ACHN (cell line): Measurements from ENCODE around the gene CTR9.

Experiments used
- DNase-seq: peaks from one replicate; pipeline ENCODE4 v3.0.0-alpha.2; 2015
- in situ Hi-C: cut with HindIII; loops from 2 replicates; pipeline ENCODE4 v1.10.0; 2017; ENCODE audit warnings: low sequenced_read_pairs, low pct_ligation_motif_present, low pct_unique_long_range_greater_than_20kb

The CTR9 gene

GRCh38 chr11:10750838-10751580 lies at the start of gene CTR9:
TSS of gene CTR9 (plus strand) at chr11:10751246. CDS start at chr11:10751413, 167 bp downstream.
- DNase-seq: peak; percentile 87
- in situ Hi-C loops: no loop called here

- in situ Hi-C loops: no loop called here
- DNase-seq: no peak
Observed at GRCh38 chr11:10701982-10702381, 49.1 kb upstream of the CTR9 start.

DNA sequence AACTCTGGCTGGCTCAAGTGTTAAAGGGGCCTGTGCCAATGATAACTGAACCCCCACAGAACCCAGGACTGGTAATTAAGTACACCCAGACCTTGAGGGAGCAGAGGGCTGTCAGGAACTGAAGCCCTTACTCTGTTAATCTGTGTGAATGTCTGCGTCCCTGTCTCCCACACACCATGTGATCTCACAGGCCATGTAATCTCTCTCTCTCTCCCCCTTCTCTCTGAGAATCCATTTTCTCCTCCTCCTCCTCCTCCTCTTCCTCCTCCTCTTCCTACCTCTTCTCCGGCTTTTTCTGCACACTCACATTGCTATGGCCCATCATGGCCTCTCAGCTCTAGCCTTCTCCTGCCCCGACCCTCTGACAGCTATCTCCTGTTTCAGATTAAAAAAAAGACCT lies 42.9 kb upstream of the CTR9 start:
- in situ Hi-C loops: no loop called here
- no peak for DNase-seq

GRCh38 chr11:10709299-10710086 lies 41.6 kb upstream of the CTR9 start:
- in situ Hi-C loops: no loop called here
- no peak for DNase-seq

DNA sequence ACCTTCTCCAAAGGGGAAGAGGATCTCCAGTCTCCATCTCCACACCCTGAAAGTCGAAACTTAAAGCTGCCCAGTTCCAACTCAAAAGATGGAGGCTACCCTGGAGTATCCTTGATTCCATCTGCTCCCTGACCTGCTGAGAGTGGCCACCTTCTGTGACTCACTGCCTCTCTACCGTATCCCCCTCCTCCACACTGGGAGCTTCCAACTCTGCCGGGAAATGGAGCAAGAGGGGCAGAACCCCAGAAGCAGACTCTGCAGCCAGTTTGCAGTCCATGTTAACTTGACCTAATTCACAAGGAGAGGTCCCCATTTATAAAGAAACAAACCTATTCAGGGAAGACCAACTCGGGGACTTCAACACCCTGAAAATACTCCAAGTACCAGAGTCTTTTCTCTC lies 35.5 kb upstream of the CTR9 start:
- DNase-seq: no peak
- in situ Hi-C loops: no loop called here

GRCh38 chr11:10716122-10716521 lies 34.9 kb upstream of the CTR9 start:
- no peak for DNase-seq
- in situ Hi-C loops: no loop called here

DNA sequence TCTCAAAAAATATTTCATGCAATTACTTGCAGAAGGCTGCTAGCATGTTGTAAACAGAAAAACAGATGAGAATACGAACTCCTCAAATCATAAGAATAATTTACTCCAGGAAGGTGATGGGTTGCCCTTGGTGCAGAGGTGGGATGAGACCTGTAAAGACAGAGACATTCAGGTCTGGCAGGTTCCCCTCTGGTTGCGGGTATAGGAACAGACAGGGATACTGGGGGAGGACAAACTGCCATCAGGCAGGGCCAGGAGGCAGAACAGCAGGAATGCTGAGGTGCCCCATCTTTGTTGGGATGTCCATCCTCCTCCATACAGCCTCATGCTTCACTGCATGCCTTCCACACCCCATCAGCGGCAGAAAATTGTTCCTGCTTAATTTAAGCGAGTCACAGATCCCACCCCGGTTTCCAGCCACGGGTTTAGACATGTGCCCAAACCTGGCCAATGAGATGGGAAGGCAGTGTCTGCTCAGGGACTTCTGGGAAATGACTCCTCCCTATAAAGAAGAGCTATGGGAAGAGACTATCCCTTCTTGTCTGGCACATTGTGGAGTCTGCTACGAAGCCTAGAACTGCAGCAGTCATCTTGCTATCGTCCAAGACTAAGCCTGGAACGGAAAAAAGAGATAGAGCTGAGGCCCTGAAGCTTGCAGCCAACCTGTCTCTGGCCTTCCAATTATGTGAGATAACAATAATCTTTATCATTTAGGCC lies 34.3 kb upstream of the CTR9 start:
- no peak for DNase-seq
- in situ Hi-C loops: no loop called here

GRCh38 chr11:10719616-10720015 lies 31.4 kb upstream of the CTR9 start:
- DNase-seq: no peak
- in situ Hi-C loops: no loop called here

DNA sequence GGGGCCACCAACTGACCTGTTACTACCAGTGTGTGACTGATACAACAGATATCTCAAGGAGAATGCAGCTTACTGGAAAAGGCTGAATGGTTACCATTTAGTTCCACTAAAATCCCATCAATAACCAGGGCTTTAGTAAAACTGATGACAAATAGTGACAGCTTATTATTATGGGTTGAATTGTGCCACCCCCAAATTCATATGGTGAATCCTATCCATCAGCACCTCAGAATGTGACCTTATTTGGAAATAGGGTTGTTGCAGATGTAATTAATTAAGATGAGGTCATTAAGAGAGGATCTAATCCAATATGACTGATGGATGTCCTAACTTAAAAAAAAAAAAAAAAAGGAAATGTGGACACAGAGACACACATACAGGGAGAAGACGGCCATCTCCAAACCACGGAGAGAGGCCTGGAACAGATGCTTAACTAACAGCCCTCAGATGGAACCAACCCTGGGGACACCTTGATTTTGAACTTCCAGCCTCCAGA lies 30.1 kb upstream of the CTR9 start:
- no peak for DNase-seq
- in situ Hi-C loops: no loop called here

- in situ Hi-C loops: no loop called here
- DNase-seq: no peak
Observed at GRCh38 chr11:10722307-10722706, 28.7 kb upstream of the CTR9 start.

GRCh38 chr11:10725114-10725906 lies 25.7 kb upstream of the CTR9 start:
- peak; percentile 43 for DNase-seq

GRCh38 chr11:10725907-10726253 lies 25.2 kb upstream of the CTR9 start:
- in situ Hi-C loops: no loop called here
- no peak for DNase-seq

More at GRCh38 chr11:10725114-10725906, 25.7 kb upstream of the CTR9 start:
- in situ Hi-C loops: no loop called here

DNA sequence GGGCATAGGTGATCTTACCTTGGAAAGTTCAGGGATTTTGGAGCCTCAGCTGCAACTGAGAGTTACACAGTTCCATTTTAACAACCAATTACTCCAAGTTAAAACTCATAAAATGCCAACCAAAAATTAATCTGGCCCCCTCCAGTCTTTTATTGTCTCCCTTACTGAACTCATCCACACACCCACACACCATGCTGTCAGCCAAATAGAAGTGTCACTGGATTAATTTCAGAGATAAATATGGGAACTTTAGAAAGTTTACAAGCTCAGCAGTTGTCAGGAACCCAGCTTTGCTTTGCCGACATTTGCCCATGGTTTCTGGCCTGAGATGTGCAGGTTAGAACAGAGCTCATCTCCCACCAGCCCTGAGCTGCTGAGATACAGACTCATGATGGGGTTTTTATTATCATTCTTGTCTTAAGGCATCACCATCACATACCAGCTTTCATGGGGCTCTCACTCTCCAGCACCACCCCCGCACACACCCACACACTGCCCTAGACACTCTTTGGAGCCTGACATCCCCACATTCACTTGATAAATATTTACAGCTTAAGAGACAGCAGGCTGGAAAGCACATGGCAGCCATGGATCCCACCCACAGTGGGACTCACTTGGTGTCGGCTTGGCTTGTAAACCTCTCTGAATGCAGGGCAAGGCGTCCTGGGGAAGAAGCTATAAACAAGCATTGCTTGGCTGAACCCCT lies 23.7 kb upstream of the CTR9 start:
- DNase-seq: no peak
- in situ Hi-C loops: no loop called here

DNA sequence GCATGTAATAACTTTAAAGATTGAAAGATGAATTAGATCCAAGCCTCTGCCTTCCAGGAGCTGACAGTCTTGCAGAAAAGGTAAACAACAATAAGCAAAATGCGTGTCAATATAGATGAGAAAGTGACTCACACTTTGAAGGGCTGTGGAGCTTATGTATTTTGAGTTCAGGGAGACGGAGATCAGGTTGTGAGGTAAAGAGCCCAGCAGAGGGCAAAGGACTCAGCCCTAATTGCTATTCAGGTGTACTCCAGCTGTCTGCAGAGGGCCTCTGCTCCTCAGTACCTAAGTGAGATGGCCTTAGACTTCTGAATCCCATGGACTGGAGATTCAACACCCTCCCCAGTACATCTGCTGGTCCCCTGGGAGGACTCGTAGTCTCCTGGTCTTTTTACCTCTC lies 22.9 kb upstream of the CTR9 start:
- no peak for DNase-seq
- in situ Hi-C loops: no loop called here

DNA sequence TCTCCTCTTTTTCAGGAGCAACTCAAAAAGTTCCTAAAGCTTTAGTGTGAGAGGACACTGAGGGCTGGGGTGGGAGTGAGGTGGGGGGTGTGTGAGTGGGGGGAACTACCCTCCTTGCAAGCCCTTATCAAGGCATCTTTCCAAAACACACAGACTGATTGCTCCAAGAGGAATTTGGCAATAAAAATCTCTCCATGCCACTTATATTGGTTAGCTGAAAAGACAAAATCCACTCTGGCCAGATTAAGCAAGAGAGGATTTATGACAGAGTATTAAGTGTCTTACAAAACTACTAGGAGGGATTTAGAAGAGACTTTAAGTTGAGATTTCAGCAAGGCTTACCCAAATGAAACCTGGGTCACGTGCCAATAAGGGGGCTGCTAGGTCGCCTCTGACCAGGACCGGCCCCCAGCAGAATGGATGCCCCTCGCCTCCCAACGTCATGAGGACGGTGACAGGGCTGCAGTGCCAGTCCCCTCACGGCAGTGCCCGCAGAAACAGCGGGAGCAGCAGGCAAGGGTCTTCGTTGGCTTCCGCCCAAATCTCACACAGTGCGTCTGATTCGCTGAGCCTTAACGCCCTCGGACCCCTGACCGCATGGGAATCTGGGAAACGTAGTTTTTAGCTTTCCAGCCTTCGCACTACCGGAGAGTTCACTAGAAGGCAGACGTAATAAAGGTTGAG lies 22.1 kb upstream of the CTR9 start:
- DNase-seq: no peak
- in situ Hi-C loops: no loop called here

DNA sequence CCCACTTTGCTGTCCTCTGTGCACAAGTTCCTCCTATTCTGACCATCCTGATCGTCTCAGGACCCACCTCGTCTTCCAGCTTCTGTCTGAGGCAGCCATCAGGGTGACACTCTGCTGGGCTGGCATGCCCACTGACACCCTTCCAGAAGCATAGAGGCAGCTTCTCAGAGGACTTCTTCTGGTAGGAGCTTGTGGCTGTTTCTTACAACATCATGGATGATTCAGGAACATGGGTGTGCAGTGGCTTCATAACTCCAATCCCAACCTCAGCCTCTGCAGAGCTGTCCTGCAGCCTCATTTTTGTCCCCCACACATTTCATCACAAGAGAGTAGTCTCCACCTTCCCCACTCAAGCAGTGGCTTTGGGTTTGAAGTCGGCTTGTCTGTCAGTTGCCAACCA lies 20.9 kb upstream of the CTR9 start:
- in situ Hi-C loops: no loop called here

DNA sequence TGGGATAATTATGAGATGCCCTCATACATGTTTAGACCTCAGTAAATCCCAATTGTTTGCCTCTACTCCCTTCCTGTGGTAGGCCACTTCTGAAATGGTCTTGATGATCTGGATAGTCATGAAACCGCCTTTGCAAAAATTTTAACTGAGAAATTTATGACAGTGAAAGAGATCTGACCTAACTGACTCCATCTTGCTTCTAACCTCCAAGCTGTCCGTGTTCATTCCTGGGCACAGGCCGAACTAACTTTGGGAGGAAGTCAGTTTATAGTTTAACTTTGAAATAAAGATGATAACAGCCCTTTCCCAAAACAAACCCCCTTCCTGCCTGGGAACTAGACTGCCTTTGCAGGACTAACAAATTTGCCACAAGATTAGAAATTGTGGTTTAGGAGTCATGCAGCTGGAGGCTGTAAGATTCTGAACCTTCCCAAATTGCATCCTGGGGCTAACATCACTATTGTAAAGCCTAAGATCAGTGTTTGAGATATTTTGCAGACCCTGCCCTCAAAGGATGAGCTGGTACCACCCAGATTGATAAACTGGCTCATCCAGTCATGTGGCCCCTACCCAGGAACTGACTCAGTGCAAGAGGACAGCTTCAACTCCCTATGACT lies 19.9 kb upstream of the CTR9 start:
- in situ Hi-C loops: no loop called here

More for the DNA sequence above, 20.9 kb upstream of the CTR9 start:
- no peak for DNase-seq

More for the DNA sequence above, 19.9 kb upstream of the CTR9 start:
- no peak for DNase-seq
